Panc1 (cell line): ENCODE data around the gene RAC2.

Experiments
- CTCF ChIP-seq: fragments of 450-650 bp; IDR thresholded peaks from 2 replicates; pipeline ENCODE4 v1.5.1; 2017; ENCODE audit warnings: mild to moderate bottlenecking
- POLR2AphosphoS5 ChIP-seq: IDR thresholded peaks from 2 replicates; pipeline ENCODE4 v1.6.1; 2012; ENCODE audit warnings: mild to moderate bottlenecking, low read depth, low read length, moderate library complexity
- TCF7L2 ChIP-seq: IDR thresholded peaks from 2 replicates; pipeline ENCODE4 v1.6.1; 2011; ENCODE audit warnings: mild to moderate bottlenecking, low read depth, low read length, inconsistent platforms

GRCh38 chr22:37218771-37219411, 25.2 kb downstream of the RAC2 start:
- TF ChIP-seq CTCF: no peak
- TF ChIP-seq POLR2AphosphoS5: no peak
- TF ChIP-seq TCF7L2: no peak
